ENCODE results near the gene MAGEA4.
"Not testable (repeated sequence)": the region's sequence is repeated elsewhere in the genome, so short reads cannot be mapped to it uniquely, and the experiment has no call there.

The MAGEA4 gene

DNA sequence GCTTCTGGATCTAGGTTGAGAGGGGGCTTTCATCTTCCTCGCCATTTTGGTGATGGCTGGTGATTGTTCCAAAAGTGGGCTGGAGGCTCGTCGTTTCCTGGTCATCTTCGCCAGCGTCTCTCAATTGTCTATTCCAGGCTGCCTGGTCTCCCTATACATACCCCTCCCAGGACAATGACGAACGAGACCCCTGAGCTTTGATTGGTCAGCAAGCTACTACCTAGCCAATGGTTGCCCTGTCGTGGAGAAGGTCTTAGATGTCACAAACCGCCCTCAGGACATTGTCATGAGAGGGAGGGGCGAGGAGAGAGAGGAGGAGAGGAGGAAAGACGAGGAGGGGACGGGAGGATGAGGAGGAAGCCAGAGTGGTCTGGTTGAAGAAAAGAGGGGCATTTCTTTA is 7.7 kb upstream of the MAGEA4 start:
- ATAC-seq (ENCODE audit: low read depth): no peak
- DNase-seq (ENCODE audit: low spot score): no peak
- no peak overlapping the region for H3K27ac ChIP-seq (ENCODE audit: poor library complexity, severe bottlenecking)
- no peaks in the 10 kb centered on the region for H3K9me3 ChIP-seq (ENCODE audit: severe bottlenecking)
- H3K4me3 ChIP-seq (ENCODE audit: severe bottlenecking): no peak overlapping the region
- H3K27me3 ChIP-seq (ENCODE audit: insufficient read depth, poor library complexity, severe bottlenecking): no peaks in the 10 kb centered on the region
- H3K4me1 ChIP-seq (ENCODE audit: insufficient read depth, poor library complexity, severe bottlenecking): peaks cover 9% of the 10 kb centered on the region
- H3K36me3 ChIP-seq (ENCODE audit: low read depth): no peaks in the 10 kb centered on the region
- TF ChIP-seq, protein P1, sequence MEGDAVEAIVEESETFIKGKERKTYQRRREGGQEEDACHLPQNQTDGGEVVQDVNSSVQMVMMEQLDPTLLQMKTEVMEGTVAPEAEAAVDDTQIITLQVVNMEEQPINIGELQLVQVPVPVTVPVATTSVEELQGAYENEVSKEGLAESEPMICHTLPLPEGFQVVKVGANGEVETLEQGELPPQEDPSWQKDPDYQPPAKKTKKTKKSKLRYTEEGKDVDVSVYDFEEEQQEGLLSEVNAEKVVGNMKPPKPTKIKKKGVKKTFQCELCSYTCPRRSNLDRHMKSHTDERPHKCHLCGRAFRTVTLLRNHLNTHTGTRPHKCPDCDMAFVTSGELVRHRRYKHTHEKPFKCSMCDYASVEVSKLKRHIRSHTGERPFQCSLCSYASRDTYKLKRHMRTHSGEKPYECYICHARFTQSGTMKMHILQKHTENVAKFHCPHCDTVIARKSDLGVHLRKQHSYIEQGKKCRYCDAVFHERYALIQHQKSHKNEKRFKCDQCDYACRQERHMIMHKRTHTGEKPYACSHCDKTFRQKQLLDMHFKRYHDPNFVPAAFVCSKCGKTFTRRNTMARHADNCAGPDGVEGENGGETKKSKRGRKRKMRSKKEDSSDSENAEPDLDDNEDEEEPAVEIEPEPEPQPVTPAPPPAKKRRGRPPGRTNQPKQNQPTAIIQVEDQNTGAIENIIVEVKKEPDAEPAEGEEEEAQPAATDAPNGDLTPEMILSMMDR (IDR thresholded peaks at IDR 0.05; ENCODE audit: poor library complexity, severe bottlenecking): no peak

DNA sequence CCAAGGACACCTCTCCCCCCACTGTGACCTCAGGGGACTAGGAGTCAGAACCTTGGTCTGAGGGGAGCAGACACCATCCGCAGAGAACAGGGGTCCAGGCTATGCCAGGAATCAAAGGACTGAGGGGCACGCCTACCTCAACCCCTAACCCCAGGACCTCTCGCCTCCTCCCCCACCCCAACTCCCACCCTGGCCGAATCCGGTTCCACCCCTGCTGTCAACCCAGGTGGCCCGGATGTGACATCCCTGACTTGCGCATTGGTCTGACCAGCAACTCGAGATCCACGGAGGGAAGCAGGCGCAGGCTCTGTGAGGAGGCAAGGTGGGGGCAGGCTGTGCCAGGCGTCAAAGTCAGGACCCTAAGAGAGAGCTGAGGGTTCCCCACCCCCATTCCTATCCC is 468 bp upstream of the MAGEA4 start:
- no peak for ATAC-seq (ENCODE audit: low read depth)
- H3K27ac ChIP-seq (ENCODE audit: poor library complexity, severe bottlenecking): no peak overlapping the region
- H3K4me3 ChIP-seq (ENCODE audit: severe bottlenecking): no peak overlapping the region
- H3K27me3 ChIP-seq (ENCODE audit: insufficient read depth, poor library complexity, severe bottlenecking): no peaks in the 10 kb centered on the region
- TF ChIP-seq, protein P1 (IDR thresholded peaks at IDR 0.05; ENCODE audit: poor library complexity, severe bottlenecking): no peak
- no peak for DNase-seq (ENCODE audit: low spot score)
- H3K4me1 ChIP-seq (ENCODE audit: insufficient read depth, poor library complexity, severe bottlenecking): no peaks in the 10 kb centered on the region
- H3K9me3 ChIP-seq (ENCODE audit: severe bottlenecking): no peaks in the 10 kb centered on the region
- H3K36me3 ChIP-seq (ENCODE audit: low read depth): no peaks in the 10 kb centered on the region

DNA sequence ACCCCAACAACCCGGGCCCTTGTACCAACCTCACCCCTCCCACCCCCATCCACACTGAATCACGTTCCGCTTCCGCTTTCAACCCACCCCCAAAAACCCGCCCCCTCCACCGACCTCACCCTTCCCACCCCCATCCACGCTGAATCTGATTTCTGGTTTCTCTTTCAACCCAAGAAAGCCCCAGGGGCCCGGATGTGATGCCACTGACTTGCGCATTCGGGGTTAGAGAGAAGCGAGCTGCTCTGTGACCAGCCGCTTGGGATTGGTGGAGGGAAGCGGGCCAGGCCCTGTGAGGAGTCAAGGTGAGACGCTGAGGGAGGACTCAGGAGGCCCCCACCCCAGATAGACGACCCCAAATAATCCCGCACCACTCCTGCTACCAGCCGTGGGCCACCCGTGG is 6.0 kb downstream of the MAGEA4 start:
- not testable (repeated sequence) for H3K9me3 ChIP-seq (ENCODE audit: severe bottlenecking); ATAC-seq (ENCODE audit: low read depth); H3K4me1 ChIP-seq (ENCODE audit: insufficient read depth, poor library complexity, severe bottlenecking); H3K4me3 ChIP-seq (ENCODE audit: severe bottlenecking); H3K27me3 ChIP-seq (ENCODE audit: insufficient read depth, poor library complexity, severe bottlenecking); H3K36me3 ChIP-seq (ENCODE audit: low read depth); H3K27ac ChIP-seq (ENCODE audit: poor library complexity, severe bottlenecking); DNase-seq (ENCODE audit: low spot score)

DNA sequence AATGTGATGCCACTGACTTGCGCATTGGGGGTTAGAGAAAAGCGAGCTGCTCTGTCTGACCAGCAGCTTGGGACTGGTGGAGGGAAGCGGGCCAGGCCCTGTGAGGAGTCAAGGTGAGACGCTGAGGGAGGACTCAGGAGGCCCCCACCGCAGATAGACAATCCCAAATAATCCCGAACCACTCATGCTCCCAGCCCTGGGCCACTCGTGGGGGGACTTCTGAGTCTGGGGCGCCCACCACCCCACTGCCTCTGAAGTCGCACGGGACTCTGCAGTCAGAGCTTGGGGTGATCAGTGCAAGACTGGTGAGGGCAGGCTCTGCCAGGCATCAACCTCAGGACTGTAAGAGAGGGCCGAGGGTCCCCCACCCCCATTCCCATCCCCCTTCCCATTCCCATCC is 6.9 kb downstream of the MAGEA4 start:
- H3K27me3 ChIP-seq (ENCODE audit: insufficient read depth, poor library complexity, severe bottlenecking): no peaks in the 10 kb centered on the region
- no peaks in the 10 kb centered on the region for H3K4me1 ChIP-seq (ENCODE audit: insufficient read depth, poor library complexity, severe bottlenecking)
- no peak overlapping the region for H3K27ac ChIP-seq (ENCODE audit: poor library complexity, severe bottlenecking)
- DNase-seq (ENCODE audit: low spot score) (no peak), ATAC-seq (ENCODE audit: low read depth) (no peak)
- TF ChIP-seq, protein P1 (IDR thresholded peaks at IDR 0.05; ENCODE audit: poor library complexity, severe bottlenecking): no peak
- H3K36me3 ChIP-seq (ENCODE audit: low read depth): no peaks in the 10 kb centered on the region
- no peaks in the 10 kb centered on the region for H3K9me3 ChIP-seq (ENCODE audit: severe bottlenecking)
- H3K4me3 ChIP-seq (ENCODE audit: severe bottlenecking): no peak overlapping the region

DNA sequence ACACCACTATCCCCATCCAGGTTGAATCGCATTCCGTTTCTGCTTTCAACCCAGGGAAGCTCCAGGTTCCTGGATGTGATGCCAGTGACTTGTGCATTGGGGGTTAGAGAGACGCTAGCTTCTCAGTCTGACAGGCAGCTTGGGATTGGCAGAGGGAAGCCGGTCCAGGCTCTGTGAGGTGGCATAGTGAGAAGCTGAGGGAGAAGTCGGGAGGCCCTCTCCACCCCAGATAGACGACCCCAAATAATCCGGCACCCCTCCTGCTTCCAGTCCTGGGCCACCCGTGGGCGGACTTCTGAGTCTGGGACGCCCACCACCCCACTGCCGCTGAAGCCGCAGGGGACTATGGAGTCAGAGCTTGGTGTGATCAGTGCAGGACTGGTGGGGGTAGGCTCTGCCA is 7.4 kb downstream of the MAGEA4 start:
- H3K27me3 ChIP-seq (ENCODE audit: insufficient read depth, poor library complexity, severe bottlenecking): no peaks in the 10 kb centered on the region
- no peaks in the 10 kb centered on the region for H3K9me3 ChIP-seq (ENCODE audit: severe bottlenecking)
- H3K27ac ChIP-seq (ENCODE audit: poor library complexity, severe bottlenecking): no peak overlapping the region
- DNase-seq (ENCODE audit: low spot score): no peak
- no peak for ATAC-seq (ENCODE audit: low read depth)
- no peak overlapping the region for H3K4me3 ChIP-seq (ENCODE audit: severe bottlenecking)
- no peaks in the 10 kb centered on the region for H3K4me1 ChIP-seq (ENCODE audit: insufficient read depth, poor library complexity, severe bottlenecking)
- no peaks in the 10 kb centered on the region for H3K36me3 ChIP-seq (ENCODE audit: low read depth)
- TF ChIP-seq, protein P1 (IDR thresholded peaks at IDR 0.05; ENCODE audit: poor library complexity, severe bottlenecking): no peak
